Measurements from ENCODE around the gene OR1E1.
"Not testable (repeated sequence)": the region's sequence is repeated elsewhere in the genome, so short reads cannot be mapped to it uniquely, and the experiment has no call there.

Gene OR1E1, protein sequence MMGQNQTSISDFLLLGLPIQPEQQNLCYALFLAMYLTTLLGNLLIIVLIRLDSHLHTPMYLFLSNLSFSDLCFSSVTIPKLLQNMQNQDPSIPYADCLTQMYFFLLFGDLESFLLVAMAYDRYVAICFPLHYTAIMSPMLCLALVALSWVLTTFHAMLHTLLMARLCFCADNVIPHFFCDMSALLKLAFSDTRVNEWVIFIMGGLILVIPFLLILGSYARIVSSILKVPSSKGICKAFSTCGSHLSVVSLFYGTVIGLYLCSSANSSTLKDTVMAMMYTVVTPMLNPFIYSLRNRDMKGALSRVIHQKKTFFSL

GRCh38 chr17:3398310-3398709, at the start of gene OR1E1:
OR1E1 (minus strand) TSS chr17:3398410; CDS start chr17:3398410, 0 bp downstream.
- in situ Hi-C loops (cut with HindIII; ENCODE audit: low pct_unique_long_range_greater_than_20kb, low sequenced_read_pairs), result no loop called here
- no peak for TF ChIP-seq JUND (IDR thresholded peaks at IDR 0.05; ENCODE audit: low read depth)
- no peak for DNase-seq (ENCODE audit: low read depth in 1 of 2, low spot score in 1 of 2)

GRCh38 chr17:3447625-3448024, 49.4 kb upstream of the OR1E1 start:
- in situ Hi-C loops (cut with HindIII; ENCODE audit: low pct_unique_long_range_greater_than_20kb, low sequenced_read_pairs), result no loop called here
- peak in 1 of 2 experiments; percentile 31 for DNase-seq (ENCODE audit: low read depth in 1 of 2, low spot score in 1 of 2)
- no peak for TF ChIP-seq JUND (IDR thresholded peaks at IDR 0.05; ENCODE audit: low read depth)

- in situ Hi-C loops (cut with HindIII; ENCODE audit: low pct_unique_long_range_greater_than_20kb, low sequenced_read_pairs), result no loop called here
- no peak for DNase-seq (ENCODE audit: low read depth in 1 of 2, low spot score in 1 of 2)
- TF ChIP-seq JUND (IDR thresholded peaks at IDR 0.05; ENCODE audit: low read depth), result no peak
Observed at GRCh38 chr17:3440451-3440850, 42.2 kb upstream of the OR1E1 start.

DNA sequence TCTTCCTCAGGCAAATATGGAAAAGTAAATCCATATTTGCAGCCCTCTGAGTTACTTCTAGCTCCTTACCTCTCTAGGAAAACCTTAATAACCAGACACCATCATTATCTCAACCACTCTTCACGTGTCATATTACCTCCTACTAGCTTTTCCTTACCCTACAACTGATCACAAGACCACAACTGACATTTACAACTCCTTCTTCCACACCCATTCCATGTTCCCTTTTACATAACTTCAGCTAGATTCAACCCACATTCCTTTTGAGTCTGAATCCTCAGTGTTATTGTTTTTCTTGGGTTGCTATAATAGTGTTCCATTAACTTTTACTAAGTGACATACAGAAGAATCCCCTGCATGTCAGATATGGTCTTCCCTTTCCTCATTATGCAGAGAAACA, 40.2 kb upstream of the OR1E1 start:
- TF ChIP-seq JUND (IDR thresholded peaks at IDR 0.05; ENCODE audit: low read depth), result no peak
- in situ Hi-C loops (cut with HindIII; ENCODE audit: low pct_unique_long_range_greater_than_20kb, low sequenced_read_pairs), result no loop called here
- DNase-seq (ENCODE audit: low read depth in 1 of 2, low spot score in 1 of 2), result no peak

GRCh38 chr17:3433741-3434140, 35.5 kb upstream of the OR1E1 start, which contains the start of gene OR1E2:
OR1E2 (minus strand) TSS chr17:3433841; CDS start chr17:3433841, 0 bp downstream.
- DNase-seq (ENCODE audit: low read depth in 1 of 2, low spot score in 1 of 2), result no peak
- in situ Hi-C loops (cut with HindIII; ENCODE audit: low pct_unique_long_range_greater_than_20kb, low sequenced_read_pairs), result no loop called here
- no peak for TF ChIP-seq JUND (IDR thresholded peaks at IDR 0.05; ENCODE audit: low read depth)

- in situ Hi-C loops (cut with HindIII; ENCODE audit: low pct_unique_long_range_greater_than_20kb, low sequenced_read_pairs), result not testable (repeated sequence)
- DNase-seq (ENCODE audit: low read depth in 1 of 2, low spot score in 1 of 2), result peak in 1 of 2 experiments; percentile 39
Observed at GRCh38 chr17:3433215-3433614, 35.0 kb upstream of the OR1E1 start.

DNA sequence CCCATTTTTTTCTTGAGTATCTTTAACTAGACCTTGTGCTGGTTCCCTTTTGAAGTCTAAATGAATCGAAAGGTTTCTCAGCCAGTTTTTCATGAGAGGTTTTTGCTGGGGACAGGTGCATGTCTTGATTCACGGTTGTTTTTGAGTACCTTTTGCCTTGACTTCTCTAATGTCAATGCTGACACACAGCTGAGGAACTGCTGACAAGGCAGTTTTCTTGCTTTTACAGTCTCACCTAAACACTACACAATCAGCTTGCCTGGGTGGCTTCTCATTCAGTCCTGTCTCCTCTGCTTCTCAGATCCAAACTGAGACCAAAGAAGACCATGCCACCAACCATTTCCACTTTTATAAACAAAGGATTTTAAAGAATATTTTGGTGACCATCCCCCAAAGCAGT, 20.0 kb upstream of the OR1E1 start:
- DNase-seq (ENCODE audit: low read depth in 1 of 2, low spot score in 1 of 2), result no peak
- TF ChIP-seq JUND (IDR thresholded peaks at IDR 0.05; ENCODE audit: low read depth), result no peak

GRCh38 chr17:3415610-3416009, 17.4 kb upstream of the OR1E1 start:
- no peak for DNase-seq (ENCODE audit: low read depth in 1 of 2, low spot score in 1 of 2)
- in situ Hi-C loops (cut with HindIII; ENCODE audit: low pct_unique_long_range_greater_than_20kb, low sequenced_read_pairs), result no loop called here
- no peak for TF ChIP-seq JUND (IDR thresholded peaks at IDR 0.05; ENCODE audit: low read depth)

More for the DNA sequence above, 20.0 kb upstream of the OR1E1 start:
- in situ Hi-C loops (cut with HindIII; ENCODE audit: low pct_unique_long_range_greater_than_20kb, low sequenced_read_pairs), result no loop called here

GRCh38 chr17:3412216-3412615, 14.0 kb upstream of the OR1E1 start:
- in situ Hi-C loops (cut with HindIII; ENCODE audit: low pct_unique_long_range_greater_than_20kb, low sequenced_read_pairs); DNase-seq (ENCODE audit: low read depth in 1 of 2, low spot score in 1 of 2): not testable (repeated sequence)

- no peak for DNase-seq (ENCODE audit: low read depth in 1 of 2, low spot score in 1 of 2)
- TF ChIP-seq JUND (IDR thresholded peaks at IDR 0.05; ENCODE audit: low read depth), result no peak
- in situ Hi-C loops (cut with HindIII; ENCODE audit: low pct_unique_long_range_greater_than_20kb, low sequenced_read_pairs), result no loop called here
Observed at GRCh38 chr17:3411070-3411469, 12.9 kb upstream of the OR1E1 start, which contains the start of gene OR3A3. OR3A3 (plus strand) TSS chr17:3411370.

- DNase-seq (ENCODE audit: low read depth in 1 of 2, low spot score in 1 of 2); in situ Hi-C loops (cut with HindIII; ENCODE audit: low pct_unique_long_range_greater_than_20kb, low sequenced_read_pairs): not testable (repeated sequence)
Observed at GRCh38 chr17:3403856-3404255, 5.6 kb upstream of the OR1E1 start.

DNA sequence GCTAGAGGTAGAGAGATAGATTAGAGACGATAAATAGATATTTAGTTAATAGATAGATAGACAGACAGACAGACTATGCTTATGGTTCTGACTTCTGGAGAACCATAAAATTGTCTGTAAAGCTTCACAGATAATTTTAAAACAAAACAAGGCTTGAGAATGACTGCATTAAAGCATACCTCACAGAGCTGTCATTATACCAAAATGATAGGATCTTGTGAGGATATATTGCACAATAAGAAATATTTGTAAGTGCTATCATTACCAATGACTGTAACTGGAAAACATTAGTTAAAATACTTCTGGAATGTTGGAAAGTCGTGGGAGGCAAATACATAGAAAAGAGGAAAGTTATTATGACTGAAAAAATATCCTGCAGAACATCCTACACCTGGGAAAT, 3.6 kb upstream of the OR1E1 start:
- in situ Hi-C loops (cut with HindIII; ENCODE audit: low pct_unique_long_range_greater_than_20kb, low sequenced_read_pairs), result no loop called here
- no peak for DNase-seq (ENCODE audit: low read depth in 1 of 2, low spot score in 1 of 2)
- no peak for TF ChIP-seq JUND (IDR thresholded peaks at IDR 0.05; ENCODE audit: low read depth)

DNA sequence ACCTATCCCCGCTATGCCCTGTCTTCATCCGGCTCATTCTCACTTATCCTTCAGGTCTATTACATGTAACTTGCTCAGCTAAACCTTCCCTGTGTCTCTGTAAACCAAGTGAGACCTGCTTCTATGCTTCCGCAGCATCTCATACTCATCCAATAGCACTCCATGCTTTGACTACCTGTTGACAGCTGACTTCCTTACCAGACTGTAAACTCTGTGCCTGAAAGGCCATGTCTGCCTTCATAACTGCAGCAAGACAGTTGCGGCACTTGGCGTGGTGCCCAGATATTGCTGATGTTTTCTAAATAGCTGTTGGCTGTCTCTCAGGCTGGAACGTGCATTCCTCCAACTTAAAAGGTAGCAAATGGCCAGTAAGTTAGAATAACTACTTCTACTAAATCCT, 1.8 kb upstream of the OR1E1 start:
- TF ChIP-seq JUND (IDR thresholded peaks at IDR 0.05; ENCODE audit: low read depth), result no peak
- in situ Hi-C loops (cut with HindIII; ENCODE audit: low pct_unique_long_range_greater_than_20kb, low sequenced_read_pairs), result no loop called here
- DNase-seq (ENCODE audit: low read depth in 1 of 2, low spot score in 1 of 2), result no peak

DNA sequence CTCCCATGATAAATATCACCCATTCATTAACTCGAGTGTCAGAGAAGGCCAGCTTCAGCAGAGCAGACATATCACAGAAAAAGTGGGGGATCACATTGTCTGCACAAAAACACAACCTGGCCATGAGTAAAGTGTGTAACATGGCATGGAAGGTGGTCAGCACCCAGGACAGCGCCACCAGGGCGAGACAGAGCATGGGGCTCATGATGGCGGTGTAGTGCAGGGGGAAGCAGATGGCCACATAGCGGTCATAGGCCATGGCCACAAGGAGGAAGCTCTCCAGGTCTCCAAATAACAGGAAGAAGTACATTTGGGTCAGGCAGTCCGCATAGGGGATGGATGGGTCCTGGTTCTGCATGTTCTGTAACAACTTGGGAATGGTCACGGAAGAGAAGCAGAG, 409 bp downstream of the OR1E1 start:
- in situ Hi-C loops (cut with HindIII; ENCODE audit: low pct_unique_long_range_greater_than_20kb, low sequenced_read_pairs), result not testable (repeated sequence)
- DNase-seq (ENCODE audit: low read depth in 1 of 2, low spot score in 1 of 2), result peak in 1 of 2 experiments; percentile 36
